ENCODE measurements around the gene CCDC61. TPM values are rescaled to one million over a fixed set of nuclear protein-coding genes. Genes with fewer than 3 reads are reported as not detected.

CCDC61 gene
- total RNA-seq, 3 donors from 2014 or later = 16.5 to 25.0 (median 17.6) TPM

GRCh38 chr19:46022061-46022430 is 26.8 kb downstream of the CCDC61 start:
- Histone ChIP-seq H3K4me3 (no peak overlapping the region), H3K36me3 (ENCODE audit: low read depth) (no peaks in the 10 kb centered on the region), H3K4me1 (ENCODE audit: low read depth) (no peaks in the 10 kb centered on the region), H3K9me3 (no peaks in the 10 kb centered on the region)
- intact Hi-C loops (cut with DNase I, micrococcal nuclease) = loop anchor here in 1 of 2 donors (10.0 kb wide), 1 partner anchor 53 kb away; no protein-coding TSS in a partner anchor
- peak; percentile 69 for ATAC-seq
- no peak for DNase-seq
- TF ChIP-seq, protein P1, sequence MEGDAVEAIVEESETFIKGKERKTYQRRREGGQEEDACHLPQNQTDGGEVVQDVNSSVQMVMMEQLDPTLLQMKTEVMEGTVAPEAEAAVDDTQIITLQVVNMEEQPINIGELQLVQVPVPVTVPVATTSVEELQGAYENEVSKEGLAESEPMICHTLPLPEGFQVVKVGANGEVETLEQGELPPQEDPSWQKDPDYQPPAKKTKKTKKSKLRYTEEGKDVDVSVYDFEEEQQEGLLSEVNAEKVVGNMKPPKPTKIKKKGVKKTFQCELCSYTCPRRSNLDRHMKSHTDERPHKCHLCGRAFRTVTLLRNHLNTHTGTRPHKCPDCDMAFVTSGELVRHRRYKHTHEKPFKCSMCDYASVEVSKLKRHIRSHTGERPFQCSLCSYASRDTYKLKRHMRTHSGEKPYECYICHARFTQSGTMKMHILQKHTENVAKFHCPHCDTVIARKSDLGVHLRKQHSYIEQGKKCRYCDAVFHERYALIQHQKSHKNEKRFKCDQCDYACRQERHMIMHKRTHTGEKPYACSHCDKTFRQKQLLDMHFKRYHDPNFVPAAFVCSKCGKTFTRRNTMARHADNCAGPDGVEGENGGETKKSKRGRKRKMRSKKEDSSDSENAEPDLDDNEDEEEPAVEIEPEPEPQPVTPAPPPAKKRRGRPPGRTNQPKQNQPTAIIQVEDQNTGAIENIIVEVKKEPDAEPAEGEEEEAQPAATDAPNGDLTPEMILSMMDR (IDR thresholded peaks at IDR 0.05) = no peak

DNA sequence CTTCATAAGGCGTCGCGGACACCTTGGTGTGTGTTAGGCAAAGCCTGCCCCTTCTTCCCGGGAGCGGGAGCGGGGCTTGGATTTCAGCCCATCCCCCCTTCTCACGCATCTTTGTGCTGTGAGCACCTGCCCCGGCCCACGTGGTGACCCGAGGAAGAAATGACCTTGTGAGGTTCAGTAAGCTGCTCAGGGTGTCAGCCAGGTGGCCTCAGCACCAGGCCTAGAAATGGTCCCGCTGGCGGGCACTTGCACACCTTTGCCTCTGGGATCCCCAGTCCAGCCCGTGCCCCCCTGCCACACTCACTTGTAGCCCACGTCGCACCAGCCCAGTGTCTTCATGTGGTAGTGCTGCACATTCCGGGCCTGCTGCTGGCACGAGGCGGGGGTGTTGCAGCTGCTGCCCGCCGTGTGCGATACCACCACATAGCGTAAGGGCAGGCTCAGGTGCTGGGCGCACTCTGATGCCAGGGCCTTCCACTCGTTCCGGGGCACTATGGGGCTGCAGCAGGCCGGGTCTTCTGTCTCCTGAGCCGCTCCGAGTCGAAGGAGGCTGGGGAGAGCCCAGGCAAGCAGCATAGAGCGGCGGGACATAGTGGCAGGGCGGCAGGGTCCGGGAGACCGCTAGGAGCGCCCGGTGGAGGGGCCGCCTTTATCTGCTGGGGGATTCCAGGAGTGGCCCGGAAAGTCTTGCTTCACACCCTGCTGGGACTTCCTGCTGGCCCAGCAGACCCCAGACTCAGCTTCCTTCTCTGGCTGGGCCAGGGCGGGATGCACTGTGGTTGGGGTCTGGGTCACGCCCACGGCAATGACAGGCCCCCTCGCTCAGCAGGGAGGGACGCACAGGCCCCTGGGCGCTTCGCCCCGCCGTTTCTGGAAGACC is 27.4 kb downstream of the CCDC61 start, which contains the start of gene PGLYRP1:
PGLYRP1 (minus strand) TSS at position 623 of the 880 bp plus-strand sequence; CDS start at position 591, 32 bp downstream.
- Histone ChIP-seq H3K4me1 (ENCODE audit: low read depth) (no peaks in the 10 kb centered on the region), H3K9me3 (no peaks in the 10 kb centered on the region), H3K36me3 (ENCODE audit: low read depth) (no peaks in the 10 kb centered on the region), H3K4me3 (no peak within 1 kb of the TSS)
- DNase-seq (no peak), ATAC-seq (peak; percentile 18)
- intact Hi-C loops (cut with DNase I, micrococcal nuclease) = loop anchor here in 1 of 2 donors (10.0 kb wide), 1 partner anchor 52 kb away; no protein-coding TSS in a partner anchor
- TF ChIP-seq, protein P1 (IDR thresholded peaks at IDR 0.05) = no peak

DNA sequence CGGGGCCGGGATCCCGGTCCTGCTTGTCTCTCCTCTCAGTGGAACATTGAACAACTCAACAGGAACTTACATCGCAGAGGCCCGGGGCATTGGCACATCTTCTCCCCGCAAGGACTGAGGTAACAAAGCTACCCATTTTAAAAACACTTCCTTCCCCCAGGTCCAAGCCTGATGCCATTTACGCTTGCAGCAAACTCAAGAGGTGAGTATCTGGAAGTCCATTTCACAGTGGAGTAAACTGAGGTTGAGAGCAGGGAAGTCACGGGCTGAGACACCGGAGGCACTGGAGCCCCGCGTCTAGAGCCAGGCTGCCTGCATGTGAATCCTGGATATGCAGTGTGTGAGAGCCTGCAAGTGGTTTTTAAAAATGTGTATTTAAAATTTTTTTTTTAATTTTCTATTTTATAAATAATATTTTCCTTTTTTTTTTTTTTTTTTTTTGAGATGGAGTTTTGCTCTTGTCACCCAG is 28.1 kb downstream of the CCDC61 start:
- DNase-seq (no peak), ATAC-seq (no peak)
- intact Hi-C loops (cut with DNase I, micrococcal nuclease) = loop anchor here in 1 of 2 donors (10.0 kb wide), 1 partner anchor 51 kb away; no protein-coding TSS in a partner anchor
- TF ChIP-seq, protein P1 (IDR thresholded peaks at IDR 0.05) = no peak
- no peaks in the 10 kb centered on the region for H3K4me1 ChIP-seq (ENCODE audit: low read depth)
- no peak overlapping the region for H3K4me3 ChIP-seq
- no peaks in the 10 kb centered on the region for H3K9me3 ChIP-seq
- no peaks in the 10 kb centered on the region for H3K36me3 ChIP-seq (ENCODE audit: low read depth)

- no peaks in the 10 kb centered on the region for H3K9me3 ChIP-seq
- H3K4me3 ChIP-seq = no peak overlapping the region
- no peaks in the 10 kb centered on the region for H3K4me1 ChIP-seq (ENCODE audit: low read depth)
- TF ChIP-seq, protein P1 (IDR thresholded peaks at IDR 0.05) = no peak
- DNase-seq (no peak), ATAC-seq (no peak)
- H3K36me3 ChIP-seq (ENCODE audit: low read depth) = no peaks in the 10 kb centered on the region
- intact Hi-C loops (cut with DNase I, micrococcal nuclease) = loop anchor here (5.0 to 10.0 kb wide), 2 partner anchors 49 to 241 kb away; no protein-coding TSS in a partner anchor
Measured at GRCh38 chr19:46025835-46026234, 30.6 kb downstream of the CCDC61 start.

DNA sequence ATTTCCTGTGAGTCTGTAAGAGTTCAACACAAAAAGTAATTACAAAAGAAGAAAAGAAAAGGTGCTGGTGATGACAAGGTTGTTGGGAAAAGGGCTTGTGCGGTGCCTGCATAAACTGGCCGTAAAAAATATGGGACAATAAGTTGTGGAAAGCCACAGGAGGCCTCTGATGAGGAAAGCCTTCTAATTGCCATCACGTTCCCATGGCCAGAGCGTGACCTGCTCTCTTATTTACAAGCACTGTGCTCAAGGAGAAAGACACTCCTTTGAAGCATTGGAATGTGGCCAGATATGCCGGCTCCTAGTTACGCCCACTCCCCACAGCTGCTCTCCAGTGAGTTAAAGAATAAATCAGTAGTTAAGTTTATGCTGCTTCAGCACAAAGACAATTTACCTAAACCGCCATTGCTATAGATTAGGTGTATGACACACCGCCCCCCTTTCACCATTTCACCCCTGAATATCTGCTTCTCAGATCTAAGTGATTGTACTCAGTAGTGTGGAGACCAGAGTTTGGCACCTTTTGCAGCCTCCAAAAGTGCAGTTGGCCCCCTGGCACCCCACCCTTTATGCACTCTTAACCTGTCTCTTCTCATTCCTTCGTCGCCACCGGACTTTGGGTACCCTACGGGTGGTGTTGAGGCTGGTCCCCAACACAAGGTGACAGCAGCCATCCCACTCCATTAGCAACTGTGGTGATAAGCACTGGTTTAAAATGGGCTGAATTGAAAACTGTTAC is 35.7 kb downstream of the CCDC61 start:
- TF ChIP-seq, protein P1 (IDR thresholded peaks at IDR 0.05) = no peak
- Histone ChIP-seq H3K4me1 (ENCODE audit: low read depth) (no peaks in the 10 kb centered on the region), H3K9me3 (no peaks in the 10 kb centered on the region), H3K36me3 (ENCODE audit: low read depth) (no peaks in the 10 kb centered on the region), H3K4me3 (no peak overlapping the region)
- ATAC-seq = no peak
- DNase-seq = no peak
- intact Hi-C loops (cut with DNase I, micrococcal nuclease) = loop anchor here in 1 of 2 donors (10.0 kb wide), 1 partner anchor 234 kb away; no protein-coding TSS in a partner anchor
